H9 (cell line): ENCODE measurements around the gene TUSC7. TPM values are rescaled to one million over a fixed set of nuclear protein-coding genes. Genes with fewer than 3 reads are reported as not detected.

Experiments used
- DNase-seq: peaks from one replicate; pipeline ENCODE4 v3.0.0-alpha.2; 2017
- H2AFZ ChIP-seq: one replicate; pipeline ENCODE4 v1.6.1; 2013; ENCODE audit warnings: mild to moderate bottlenecking, low read length, control low read depth, moderate library complexity
- H2AK5ac ChIP-seq: 2 replicates; pipeline ENCODE4 v1.6.1; 2013; ENCODE audit warnings: low read length, control low read depth, mixed read lengths; ENCODE audit not compliant: insufficient read length
- H2BK120ac ChIP-seq: one replicate; pipeline ENCODE4 v1.6.1; 2013; ENCODE audit warnings: low read depth, mild to moderate bottlenecking, low read length, control low read depth, inconsistent platforms; ENCODE audit not compliant: poor library complexity, severe bottlenecking
- H2BK12ac ChIP-seq: 2 replicates; pipeline ENCODE4 v1.6.1; 2013; ENCODE audit warnings: low read length, control low read depth, mixed read lengths, low read depth; ENCODE audit not compliant: insufficient read length
- H2BK15ac ChIP-seq: 2 replicates; pipeline ENCODE4 v1.6.1; 2013; ENCODE audit warnings: low read depth, low read length, control low read depth
- H2BK20ac ChIP-seq: one replicate; pipeline ENCODE4 v1.6.1; 2013; ENCODE audit warnings: low read depth, mild to moderate bottlenecking, low read length, control low read depth, inconsistent platforms; ENCODE audit not compliant: poor library complexity, severe bottlenecking
- H2BK5ac ChIP-seq: 2 replicates; pipeline ENCODE4 v1.6.1; 2013; ENCODE audit warnings: low read length, control low read depth, mixed read lengths; ENCODE audit not compliant: insufficient read length
- H3K14ac ChIP-seq: 2 replicates; pipeline ENCODE4 v1.6.1; 2013; ENCODE audit warnings: low read length, control low read depth; ENCODE audit not compliant: insufficient read depth
- H3K18ac ChIP-seq: 2 replicates; pipeline ENCODE4 v1.6.1; 2013; ENCODE audit warnings: low read depth, mild to moderate bottlenecking, mixed read lengths, low read length, control low read depth; ENCODE audit not compliant: insufficient read length
- H3K23ac ChIP-seq: 2 replicates; pipeline ENCODE4 v1.6.1; 2013; ENCODE audit warnings: low read length, control low read depth, mixed read lengths, low read depth; ENCODE audit not compliant: insufficient read length
- H3K23me2 ChIP-seq: 2 replicates; pipeline ENCODE4 v1.6.1; 2013; ENCODE audit warnings: low read depth, mild to moderate bottlenecking, mixed read lengths, low read length, control low read depth; ENCODE audit not compliant: insufficient read length, poor library complexity, severe bottlenecking
- H3K27ac ChIP-seq: 2 replicates; pipeline ENCODE4 v1.5.1; 2013; ENCODE audit warnings: low read length, control low read depth, mixed read lengths, low read depth; ENCODE audit not compliant: insufficient read length
- H3K27me3 ChIP-seq: 2 replicates; pipeline ENCODE4 v1.6.1; 2013; ENCODE audit warnings: low read length, control low read depth, inconsistent platforms; ENCODE audit not compliant: insufficient read depth
- H3K4ac ChIP-seq: 2 replicates; pipeline ENCODE4 v1.6.1; 2013; ENCODE audit warnings: low read depth, mild to moderate bottlenecking, control low read depth, inconsistent platforms, low read length, moderate library complexity
- H3K4me1 ChIP-seq: 2 replicates; pipeline ENCODE4 v1.6.1; 2013; ENCODE audit warnings: low read length, control low read depth, inconsistent platforms; ENCODE audit not compliant: insufficient read depth
- H3K4me2 ChIP-seq: 2 replicates; pipeline ENCODE4 v1.6.1; 2013; ENCODE audit warnings: low read length, control low read depth, mixed read lengths; ENCODE audit not compliant: insufficient read length, insufficient read depth
- H3K56ac ChIP-seq: 2 replicates; pipeline ENCODE4 v1.6.1; 2013; ENCODE audit warnings: low read depth, mild to moderate bottlenecking, mixed read lengths, low read length, control low read depth; ENCODE audit not compliant: insufficient read length
- H3K79me1 ChIP-seq: 2 replicates; pipeline ENCODE4 v1.6.1; 2013; ENCODE audit warnings: low read depth, mild to moderate bottlenecking, moderate library complexity, low read length, control low read depth, inconsistent platforms; ENCODE audit not compliant: insufficient read depth, poor library complexity, severe bottlenecking
- H3K79me2 ChIP-seq: 2 replicates; pipeline ENCODE4 v1.6.1; 2013; ENCODE audit warnings: low read length, control low read depth, inconsistent platforms; ENCODE audit not compliant: insufficient read depth
- H3K9ac ChIP-seq: 2 replicates; pipeline ENCODE4 v1.6.1; 2013; ENCODE audit warnings: low read length, control low read depth, mixed read lengths; ENCODE audit not compliant: insufficient read length; ENCODE audit errors: extremely low read depth
- H3K9me3 ChIP-seq: one replicate; pipeline ENCODE4 v1.6.1; 2013; ENCODE audit warnings: low read depth, low read length, inconsistent platforms; ENCODE audit not compliant: control insufficient read depth
- H3T11ph ChIP-seq: one replicate; pipeline ENCODE4 v1.6.1; 2013; ENCODE audit warnings: mild to moderate bottlenecking, low read length, control low read depth, inconsistent platforms
- H4K20me1 ChIP-seq: one replicate; pipeline ENCODE4 v1.6.1; 2013; ENCODE audit not compliant: control insufficient read depth, insufficient read length, insufficient read depth
- H4K5ac ChIP-seq: 2 replicates; pipeline ENCODE4 v1.6.1; 2013; ENCODE audit warnings: low read depth, mild to moderate bottlenecking, mixed read lengths, low read length, control low read depth; ENCODE audit not compliant: insufficient read length
- H4K8ac ChIP-seq: replicated peaks from 2 replicates; pipeline ENCODE4 v1.6.1; 2013; ENCODE audit warnings: low read length, control low read depth, mixed read lengths, low read depth; ENCODE audit not compliant: insufficient read length
- H4K91ac ChIP-seq: 2 replicates; pipeline ENCODE4 v1.6.1; 2013; ENCODE audit warnings: low read depth, mild to moderate bottlenecking, moderate library complexity, mixed read lengths, low read length, control low read depth; ENCODE audit not compliant: insufficient read length
- H3K27ac Mint-ChIP-seq, 3 experiments: 2 replicates in 2 of 3; 3 replicates in 1 of 3; pipeline ENCODE4 v1.8.0; 2020 to 2021; ENCODE audit warnings: mixed read lengths in 3 of 3, mild to moderate bottlenecking in 1 of 3, moderate library complexity in 1 of 3
- H3K27me3 Mint-ChIP-seq: 2 replicates; pipeline ENCODE4 v1.8.0; 2021; ENCODE audit warnings: low read depth, mild to moderate bottlenecking, moderate library complexity, mixed read lengths
- H3K36me3 Mint-ChIP-seq, 3 experiments: 2 replicates in 2 of 3; 3 replicates in 1 of 3; pipeline ENCODE4 v1.8.0; 2020 to 2021; ENCODE audit warnings: low read depth in 3 of 3, mixed read lengths in 3 of 3; ENCODE audit not compliant: insufficient read depth in 1 of 3
- H3K4me1 Mint-ChIP-seq, 2 experiments: 2 replicates each; pipeline ENCODE4 v1.8.0; 2020; ENCODE audit warnings: mixed read lengths in 2 of 2
- H3K4me3 Mint-ChIP-seq, 2 experiments: 2 replicates in 1 of 2; 3 replicates in 1 of 2; pipeline ENCODE4 v1.8.0; 2020 to 2021; ENCODE audit warnings: mild to moderate bottlenecking in 2 of 2, mixed read lengths in 2 of 2, moderate library complexity in 1 of 2
- H3K9me3 Mint-ChIP-seq, 2 experiments: 2 replicates in 1 of 2; 3 replicates in 1 of 2; pipeline ENCODE4 v1.8.0; 2020; ENCODE audit warnings: mild to moderate bottlenecking in 2 of 2, mixed read lengths in 2 of 2, moderate library complexity in 1 of 2
- CTCF ChIP-seq: fragments of 200-600 bp; sonication (generic); conservative IDR thresholded peaks from 3 replicates; pipeline ENCODE4 v1.8.0; 2021; ENCODE audit warnings: antibody characterized with exemption, mild to moderate bottlenecking
- WGBS: extraction: QIAGEN DNeasy Blood & Tissue Kit; methylation state at CpG from one replicate; pipeline ENCODE4 v1.1.7; 2013; ENCODE audit warnings: missing lambda C conversion rate, low lambda C conversion rate, mixed read lengths; ENCODE audit not compliant: insufficient read length; ENCODE audit errors: extremely low coverage; 5-methylcytosine and 5-hydroxymethylcytosine counted together
- total RNA-seq: library from RNA; stranded (reverse); gene quantifications from 2 replicates; pipeline ENCODE4 v1.2.1, GENCODE V29; 2021

The TUSC7 gene
- total RNA-seq, 1 experiment from 2014 or later, result not detected

GRCh38 chr3:116759316-116759715, 49.7 kb downstream of the TUSC7 start:
- H3K4me2 ChIP-seq, result no peak overlapping the region
- H3K56ac ChIP-seq, result no peak overlapping the region
- no peak overlapping the region for H4K5ac ChIP-seq
- no peak for TF ChIP-seq CTCF
- no peak overlapping the region for H2BK15ac ChIP-seq
- no peaks in the 10 kb centered on the region for H3K23me2 ChIP-seq
- H4K91ac ChIP-seq, result no peak overlapping the region
- H3K4me1 ChIP-seq, result no peaks in the 10 kb centered on the region
- no peak overlapping the region for H4K8ac ChIP-seq
- H2AK5ac ChIP-seq, result no peak overlapping the region
- H3K36me3 Mint-ChIP-seq, result no peaks in the 10 kb centered on the region
- H3K9ac ChIP-seq, result no peak overlapping the region
- no peaks in the 10 kb centered on the region for H3K9me3 ChIP-seq
- H2BK12ac ChIP-seq, result no peak overlapping the region
- H2BK5ac ChIP-seq, result no peak overlapping the region
- no peaks in the 10 kb centered on the region for H3K27me3 ChIP-seq
- H3K27ac ChIP-seq, result no peak overlapping the region
- no peak overlapping the region for H3K14ac ChIP-seq
- WGBS, result no CpG with 5 or more reads among the region's 1 CpG
- H2BK120ac ChIP-seq, result no peak overlapping the region
- peaks cover 9 to 17% of the 10 kb centered on the region in 2 experiments for H3K4me1 Mint-ChIP-seq
- H3K79me2 ChIP-seq, result no peaks in the 10 kb centered on the region
- no peak overlapping the region for H3K18ac ChIP-seq
- H3K27ac Mint-ChIP-seq, result no peak overlapping the region; a peak in 1 of 7 replicates
- H3K79me1 ChIP-seq, result no peaks in the 10 kb centered on the region
- H3K27me3 Mint-ChIP-seq, result no peaks in the 10 kb centered on the region
- no peak overlapping the region for H3K4ac ChIP-seq
- no peak overlapping the region for H3K4me3 Mint-ChIP-seq
- no peaks in the 10 kb centered on the region for H3K9me3 Mint-ChIP-seq
- H2AFZ ChIP-seq, result no peak overlapping the region
- no peak overlapping the region for H2BK20ac ChIP-seq
- no peak overlapping the region for H3T11ph ChIP-seq
- no peaks in the 10 kb centered on the region for H4K20me1 ChIP-seq
- H3K23ac ChIP-seq, result no peak overlapping the region
- no peak for DNase-seq
